Neural progenitor cell (in vitro differentiated cells): ENCODE results near the gene NCKAP1.

Experiments used
- CTCF ChIP-seq: fragments of 200-600 bp; sonication (generic); IDR thresholded peaks from 2 replicates; pipeline ENCODE4 v1.5.1; 2017; ENCODE audit warnings: antibody characterized with exemption, mild to moderate bottlenecking
- EZH2 ChIP-seq: fragments of 200-600 bp; sonication (generic); IDR thresholded peaks from 2 replicates; pipeline ENCODE4 v1.6.1; 2017; ENCODE audit warnings: antibody characterized with exemption, mild to moderate bottlenecking, moderate library complexity
- EZH2phosphoT487 ChIP-seq: fragments of 200-600 bp; sonication (generic); IDR thresholded peaks from 2 replicates; pipeline ENCODE4 v1.6.1; 2017; ENCODE audit warnings: antibody characterized with exemption

- TF ChIP-seq CTCF (no peak), EZH2 (no peak), EZH2phosphoT487 (no peak)
Measured at GRCh38 chr2:183021613-183022012, 16.6 kb downstream of the NCKAP1 start.
